SW480 (cell line): ENCODE results near the gene NEBL.
"Not testable (repeated sequence)": the region's sequence is repeated elsewhere in the genome, so short reads cannot be mapped to it uniquely, and the experiment has no call there.

Experiments
- DNase-seq: peaks from one replicate; pipeline ENCODE4 v3.0.0-alpha.2; 2016; ENCODE audit warnings: low spot score

The NEBL gene, protein sequence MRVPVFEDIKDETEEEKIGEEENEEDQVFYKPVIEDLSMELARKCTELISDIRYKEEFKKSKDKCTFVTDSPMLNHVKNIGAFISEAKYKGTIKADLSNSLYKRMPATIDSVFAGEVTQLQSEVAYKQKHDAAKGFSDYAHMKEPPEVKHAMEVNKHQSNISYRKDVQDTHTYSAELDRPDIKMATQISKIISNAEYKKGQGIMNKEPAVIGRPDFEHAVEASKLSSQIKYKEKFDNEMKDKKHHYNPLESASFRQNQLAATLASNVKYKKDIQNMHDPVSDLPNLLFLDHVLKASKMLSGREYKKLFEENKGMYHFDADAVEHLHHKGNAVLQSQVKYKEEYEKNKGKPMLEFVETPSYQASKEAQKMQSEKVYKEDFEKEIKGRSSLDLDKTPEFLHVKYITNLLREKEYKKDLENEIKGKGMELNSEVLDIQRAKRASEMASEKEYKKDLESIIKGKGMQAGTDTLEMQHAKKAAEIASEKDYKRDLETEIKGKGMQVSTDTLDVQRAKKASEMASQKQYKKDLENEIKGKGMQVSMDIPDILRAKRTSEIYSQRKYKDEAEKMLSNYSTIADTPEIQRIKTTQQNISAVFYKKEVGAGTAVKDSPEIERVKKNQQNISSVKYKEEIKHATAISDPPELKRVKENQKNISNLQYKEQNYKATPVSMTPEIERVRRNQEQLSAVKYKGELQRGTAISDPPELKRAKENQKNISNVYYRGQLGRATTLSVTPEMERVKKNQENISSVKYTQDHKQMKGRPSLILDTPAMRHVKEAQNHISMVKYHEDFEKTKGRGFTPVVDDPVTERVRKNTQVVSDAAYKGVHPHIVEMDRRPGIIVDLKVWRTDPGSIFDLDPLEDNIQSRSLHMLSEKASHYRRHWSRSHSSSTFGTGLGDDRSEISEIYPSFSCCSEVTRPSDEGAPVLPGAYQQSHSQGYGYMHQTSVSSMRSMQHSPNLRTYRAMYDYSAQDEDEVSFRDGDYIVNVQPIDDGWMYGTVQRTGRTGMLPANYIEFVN

DNA sequence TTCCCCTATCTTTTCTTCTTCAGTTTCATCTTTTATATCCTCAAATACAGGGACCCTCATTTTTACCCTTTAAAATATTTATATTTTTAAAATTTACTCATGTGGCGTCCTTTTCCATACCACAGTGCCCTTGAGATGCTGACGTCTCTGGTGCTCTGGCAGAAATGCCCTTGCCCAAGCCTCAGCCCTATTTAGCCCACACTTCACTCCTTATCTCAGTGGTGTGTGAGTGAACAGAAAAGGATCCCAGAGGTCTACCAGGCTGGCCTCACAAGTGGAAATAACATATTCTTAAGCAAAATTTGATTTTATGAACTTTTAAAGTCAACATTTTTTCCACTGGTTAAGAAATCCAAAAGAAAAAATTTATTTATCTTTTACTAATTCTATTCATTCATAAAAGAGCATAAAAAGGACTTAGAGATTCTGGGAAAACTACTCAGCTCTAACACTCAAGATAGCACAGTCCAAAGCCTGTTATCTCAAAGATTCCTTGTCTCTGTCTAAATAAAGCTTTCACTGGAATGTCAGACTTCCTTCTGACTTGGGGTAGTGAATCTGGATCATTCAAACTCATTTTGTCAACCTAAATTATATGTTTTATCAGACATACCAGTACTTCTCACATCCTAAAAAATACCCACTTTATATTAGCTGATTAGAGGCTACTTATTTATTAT lies at the start of gene NEBL:
TSS of gene NEBL (minus strand) at position 166 of the 680 bp plus-strand sequence. CDS start at position 60, 106 bp downstream.
- no peak for DNase-seq

GRCh38 chr10:20945546-20946332 lies 48.6 kb upstream of the NEBL start:
- DNase-seq = no peak

DNA sequence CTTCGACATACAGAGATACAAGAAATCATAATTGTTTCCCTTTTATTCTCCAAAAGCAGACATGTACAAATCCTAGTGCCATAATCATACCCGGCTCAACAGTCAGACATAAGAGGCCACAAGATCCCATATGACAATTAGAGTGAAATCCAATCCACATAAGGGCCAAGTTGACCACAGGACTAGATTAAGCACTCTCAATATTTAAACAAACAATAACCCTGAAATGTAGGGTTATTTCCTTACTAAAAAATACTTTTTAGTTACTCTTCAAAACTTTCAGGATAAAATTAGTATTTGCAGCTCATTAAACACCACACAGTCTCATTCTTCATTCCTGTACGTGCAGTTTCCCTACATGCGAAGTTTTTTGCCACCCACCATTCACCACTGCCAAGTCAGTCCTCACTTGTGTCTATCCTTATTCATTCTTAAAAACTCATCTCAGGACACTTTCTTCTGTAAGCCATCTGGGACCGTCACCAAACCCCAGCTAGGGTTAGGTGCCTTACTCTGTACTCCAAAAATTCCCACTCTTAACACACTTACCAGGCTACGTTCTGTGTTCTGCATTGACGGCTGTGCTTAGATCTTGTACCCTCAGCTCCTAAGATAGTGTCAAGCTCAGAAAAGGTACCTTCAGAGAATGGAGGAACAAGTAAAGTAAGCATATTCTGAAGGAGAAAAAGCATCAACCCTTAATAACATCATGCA lies 47.8 kb upstream of the NEBL start:
- DNase-seq = no peak

GRCh38 chr10:20939414-20939813 lies 42.3 kb upstream of the NEBL start:
- not testable (repeated sequence) for DNase-seq

- DNase-seq = no peak
These were observed 39.3 kb upstream of the NEBL start for GRCh38 chr10:20936396-20936795.

- DNase-seq = no peak
These were observed 38.8 kb upstream of the NEBL start for GRCh38 chr10:20935931-20936330.

GRCh38 chr10:20935301-20935700 lies 38.2 kb upstream of the NEBL start:
- DNase-seq = no peak

- DNase-seq = no peak
These were observed 36.6 kb upstream of the NEBL start for GRCh38 chr10:20933705-20934104.

DNA sequence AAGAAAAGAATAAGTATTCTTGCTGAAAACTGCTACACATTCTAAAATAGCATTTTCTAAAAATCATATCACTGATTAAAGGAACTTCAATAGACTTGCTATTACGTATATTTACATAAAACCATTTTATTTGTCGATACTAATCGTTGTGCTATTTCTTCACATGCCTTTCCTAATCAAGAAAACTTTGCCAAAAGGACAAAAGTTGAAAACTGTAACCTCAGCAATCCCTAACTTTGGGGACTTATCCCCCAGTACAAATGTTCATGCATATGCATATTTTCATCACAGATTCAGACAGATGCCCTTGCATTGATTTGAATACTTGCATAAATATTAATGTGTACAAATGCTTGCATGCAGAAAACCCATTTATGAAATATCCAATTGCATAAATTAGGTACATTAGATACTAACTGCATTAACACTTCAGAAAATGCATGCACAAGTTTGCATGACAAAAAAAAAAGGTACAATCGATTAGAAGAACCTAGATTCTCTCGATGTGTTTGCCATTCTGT lies 35.6 kb upstream of the NEBL start:
- DNase-seq = no peak

- no peak for DNase-seq
These were observed 34.2 kb upstream of the NEBL start for GRCh38 chr10:20931156-20931795.

DNA sequence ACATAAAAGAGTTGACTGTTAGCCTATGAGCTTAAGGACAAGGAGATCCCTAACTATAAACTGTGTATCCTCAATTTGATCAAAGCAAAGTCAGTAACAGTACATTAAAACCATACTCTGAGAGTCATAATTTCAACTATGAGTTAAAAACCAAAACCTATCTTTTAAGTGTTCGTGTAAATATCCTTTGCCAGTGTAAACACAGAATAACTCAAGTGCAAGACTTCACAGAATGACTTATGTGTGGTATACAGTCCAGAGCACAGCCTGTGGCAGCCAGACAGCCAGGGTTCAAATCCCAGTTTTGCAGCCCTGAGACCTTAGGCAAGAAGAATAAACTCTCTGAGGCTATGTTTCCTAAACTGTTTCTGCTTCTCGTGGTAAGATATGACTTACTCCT lies 30.3 kb upstream of the NEBL start:
- DNase-seq = no peak

- no peak for DNase-seq
These were observed 25.3 kb upstream of the NEBL start for GRCh38 chr10:20922451-20922850.

- no peak for DNase-seq
These were observed 24.9 kb upstream of the NEBL start for GRCh38 chr10:20922033-20922432.

DNA sequence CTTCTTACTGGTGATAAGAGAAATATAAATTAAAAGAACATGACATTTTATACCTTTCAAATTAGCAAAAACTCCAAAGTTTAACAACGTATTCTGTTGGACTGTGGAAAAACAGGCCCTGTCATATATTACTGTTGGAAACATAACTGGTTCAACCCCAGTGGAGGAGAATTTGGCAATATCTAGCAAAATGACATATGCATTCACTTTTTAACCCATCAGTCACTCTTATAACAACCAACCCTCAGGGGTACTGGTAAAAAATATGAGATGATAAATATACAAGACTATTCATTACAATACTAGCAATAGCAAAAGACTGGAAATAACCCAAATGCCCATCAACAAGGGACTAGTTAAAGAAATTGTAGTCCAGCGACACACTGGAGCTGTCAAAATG lies 22.9 kb upstream of the NEBL start:
- DNase-seq = no peak

GRCh38 chr10:20919481-20919880 lies 22.4 kb upstream of the NEBL start:
- no peak for DNase-seq

- DNase-seq = no peak
These were observed 19.9 kb upstream of the NEBL start for GRCh38 chr10:20916976-20917375.

- no peak for DNase-seq
These were observed 15.9 kb upstream of the NEBL start for GRCh38 chr10:20912969-20913368.

GRCh38 chr10:20911626-20912025 lies 14.5 kb upstream of the NEBL start:
- DNase-seq = no peak

- no peak for DNase-seq
These were observed 12.7 kb upstream of the NEBL start for GRCh38 chr10:20909801-20910200.

GRCh38 chr10:20908391-20908790 lies 11.3 kb upstream of the NEBL start:
- no peak for DNase-seq
